AG20443 (cell line): ENCODE results near the gene ALLC.

Source experiments
- DNase-seq: peaks from one replicate; pipeline ENCODE4 v3.0.0; 2012; ENCODE audit warnings: low spot score, mixed read lengths

The ALLC gene

GRCh38 chr2:3679180-3679579, 21.2 kb downstream of the ALLC start:
- no peak for DNase-seq

- no peak for DNase-seq
Measured at GRCh38 chr2:3679616-3680393, 21.8 kb downstream of the ALLC start.

- DNase-seq = no peak
Measured at GRCh38 chr2:3680548-3681345, 22.7 kb downstream of the ALLC start.

GRCh38 chr2:3681625-3682024, 23.6 kb downstream of the ALLC start:
- no peak for DNase-seq

- no peak for DNase-seq
Measured at GRCh38 chr2:3682811-3683210, 24.8 kb downstream of the ALLC start.

GRCh38 chr2:3683748-3684454, 25.9 kb downstream of the ALLC start:
- DNase-seq = no peak

- DNase-seq = no peak
Measured at GRCh38 chr2:3689998-3690748, 32.2 kb downstream of the ALLC start.

GRCh38 chr2:3692375-3692774, 34.4 kb downstream of the ALLC start:
- no peak for DNase-seq

GRCh38 chr2:3696545-3696944, 38.5 kb downstream of the ALLC start:
- DNase-seq = no peak

- DNase-seq = no peak
Measured at GRCh38 chr2:3701071-3701470, 43.1 kb downstream of the ALLC start.

- DNase-seq = no peak
Measured at GRCh38 chr2:3703236-3703756, 45.3 kb downstream of the ALLC start, which contains the start of gene DCDC2C. TSS of gene DCDC2C (plus strand) at chr2:3703575. CDS start at chr2:3703752, 177 bp downstream.

- no peak for DNase-seq
Measured at GRCh38 chr2:3703757-3704355, 45.9 kb downstream of the ALLC start.

- no peak for DNase-seq
Measured at GRCh38 chr2:3704692-3705091, 46.7 kb downstream of the ALLC start.

GRCh38 chr2:3705782-3706181, 47.8 kb downstream of the ALLC start:
- no peak for DNase-seq

- no peak for DNase-seq
Measured at GRCh38 chr2:3706892-3707291, 48.9 kb downstream of the ALLC start.

GRCh38 chr2:3708576-3708975, 50.6 kb downstream of the ALLC start:
- no peak for DNase-seq

- no peak for DNase-seq
Measured at GRCh38 chr2:3709225-3709624, 51.2 kb downstream of the ALLC start.

GRCh38 chr2:3712424-3712823, 54.4 kb downstream of the ALLC start:
- no peak for DNase-seq

GRCh38 chr2:3712831-3713503, 55.0 kb downstream of the ALLC start:
- no peak for DNase-seq

- no peak for DNase-seq
Measured at GRCh38 chr2:3718679-3719078, 60.7 kb downstream of the ALLC start.

GRCh38 chr2:3725002-3725401, 67.0 kb downstream of the ALLC start:
- DNase-seq = no peak
